DOHH2 (cell line): ENCODE measurements around the gene ETF1.

Experiments used
- CTCF ChIP-seq: fragments of 200-600 bp; sonication (generic); IDR thresholded peaks from one replicate; pipeline ENCODE4 v1.5.1; 2014; ENCODE audit warnings: antibody characterized with exemption, mild to moderate bottlenecking, low read depth, low read length; ENCODE audit not compliant: poor library complexity, severe bottlenecking
- EZH2phosphoT487 ChIP-seq: fragments of 200-600 bp; sonication (generic); IDR thresholded peaks from 2 replicates; pipeline ENCODE4 v1.6.1; 2017; ENCODE audit warnings: borderline replicate concordance, mild to moderate bottlenecking, antibody characterized with exemption, low read length, moderate library complexity, mixed read lengths

- TF ChIP-seq CTCF: no peak
- no peak for TF ChIP-seq EZH2phosphoT487
These were observed 76.7 kb downstream of the ETF1 start for GRCh38 chr5:138466125-138466899.
